IPS-15b (cell line): Measurements from ENCODE around the gene ATP2C2.
"Not testable (repeated sequence)": the region's sequence is repeated elsewhere in the genome, so short reads cannot be mapped to it uniquely, and the experiment has no call there.

ENCODE experiments used
- H3K27me3 ChIP-seq: one replicate; pipeline ENCODE4 v1.6.1; 2013; ENCODE audit warnings: low read length; ENCODE audit not compliant: control insufficient read depth, insufficient read depth
- H3K36me3 ChIP-seq: one replicate; pipeline ENCODE4 v1.6.1; 2013; ENCODE audit warnings: low read length; ENCODE audit not compliant: control insufficient read depth, insufficient read depth
- H3K4me1 ChIP-seq: one replicate; pipeline ENCODE4 v1.6.1; 2013; ENCODE audit warnings: mild to moderate bottlenecking, low read length; ENCODE audit not compliant: control insufficient read depth, insufficient read depth
- H3K4me3 ChIP-seq: one replicate; pipeline ENCODE4 v1.5.1; 2013; ENCODE audit warnings: low read depth, low read length
- H3K9ac ChIP-seq: one replicate; pipeline ENCODE4 v1.6.1; 2013; ENCODE audit warnings: low read depth, mild to moderate bottlenecking, low read length
- H3K9me3 ChIP-seq: one replicate; pipeline ENCODE4 v1.6.1; 2013; ENCODE audit warnings: mild to moderate bottlenecking, low read length; ENCODE audit not compliant: control insufficient read depth, insufficient read depth

ATP2C2 gene

DNA sequence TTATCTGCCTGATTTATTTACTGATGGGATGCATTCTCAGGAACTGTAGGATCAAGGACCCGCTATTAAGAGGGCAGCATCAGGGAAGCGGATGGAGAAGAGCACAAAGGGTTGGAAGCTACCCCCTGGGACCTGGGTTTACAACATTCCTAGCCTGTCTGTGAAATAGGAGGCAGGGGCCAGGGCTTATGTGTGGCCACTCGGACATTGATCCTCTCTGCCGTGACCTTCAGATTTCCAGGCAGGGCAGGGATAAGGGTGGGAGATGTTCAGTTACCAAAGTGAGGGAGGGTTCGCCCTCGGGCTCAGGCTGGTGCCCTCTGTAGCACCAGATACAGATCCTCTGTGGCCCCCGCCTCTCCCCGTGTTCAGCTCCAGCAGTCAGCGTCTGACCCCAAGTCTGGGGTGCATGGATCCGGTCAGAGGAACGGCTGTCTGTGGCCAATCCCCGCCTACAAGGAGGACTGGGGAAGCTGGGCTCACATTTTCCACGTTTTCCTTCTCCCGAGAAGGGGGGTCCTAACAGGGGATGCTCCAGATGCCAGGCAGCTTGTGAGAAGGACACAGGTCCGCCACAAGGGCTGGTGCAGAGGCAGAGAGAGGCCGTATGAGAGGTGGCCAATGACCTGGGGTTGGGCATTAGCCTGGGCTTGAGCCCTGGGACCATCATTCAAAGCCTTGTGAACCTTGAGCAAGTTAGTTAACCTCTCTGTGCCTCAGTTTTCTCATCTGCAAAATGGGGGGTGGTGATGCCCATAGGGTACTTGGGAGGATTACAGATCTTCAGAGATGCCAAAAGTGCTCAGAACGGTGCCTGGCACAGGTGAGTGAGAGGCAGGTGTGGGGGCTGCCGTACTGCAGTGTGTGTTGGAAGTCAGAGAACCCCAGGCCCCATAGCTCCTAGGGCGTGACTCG is 48.3 kb downstream of the ATP2C2 start:
- Histone ChIP-seq H3K9me3 (no peaks in the 10 kb centered on the region), H3K9ac (no peak overlapping the region), H3K27me3 (no peaks in the 10 kb centered on the region), H3K36me3 (no peaks in the 10 kb centered on the region), H3K4me1 (no peaks in the 10 kb centered on the region), H3K4me3 (no peak overlapping the region)

DNA sequence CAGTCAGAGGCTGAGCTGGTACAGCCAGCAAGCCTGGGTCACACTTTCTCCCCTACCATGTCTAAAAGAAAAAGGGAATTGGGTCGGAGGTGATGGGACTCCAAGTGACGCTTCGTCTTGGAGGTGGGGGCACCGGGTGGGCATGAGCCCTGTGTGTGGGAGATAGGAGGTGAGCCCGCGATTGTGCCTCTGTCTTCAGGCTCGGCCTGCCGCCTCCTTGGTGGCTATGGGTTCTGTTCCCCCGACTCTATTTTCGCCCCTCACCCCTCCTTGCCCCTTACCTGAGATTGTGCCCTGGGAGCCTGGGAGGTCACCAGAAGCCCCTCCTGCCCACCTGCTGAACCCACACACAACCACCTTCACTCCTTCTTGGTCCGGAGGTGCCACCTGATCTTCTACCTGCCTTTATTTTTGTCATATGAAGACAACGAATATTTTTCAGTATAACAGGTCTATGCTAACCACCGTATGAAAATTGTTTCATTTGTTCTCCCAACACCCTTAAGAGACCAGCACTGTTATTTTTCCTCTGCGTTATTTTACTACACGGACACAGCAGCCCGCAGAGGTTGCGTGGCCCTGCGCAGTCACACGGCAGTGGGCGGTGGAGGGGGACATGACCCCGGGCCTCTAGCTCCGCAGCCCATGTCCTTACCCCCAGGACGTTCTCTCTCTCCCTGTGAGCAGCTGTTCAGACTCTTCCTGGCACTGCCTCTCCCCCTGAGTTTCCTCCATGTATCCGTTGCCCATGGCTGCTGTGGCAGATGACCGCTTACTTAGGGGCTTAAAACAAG is 49.9 kb downstream of the ATP2C2 start:
- H3K36me3 ChIP-seq, result no peaks in the 10 kb centered on the region
- H3K27me3 ChIP-seq, result no peaks in the 10 kb centered on the region
- H3K4me3 ChIP-seq, result no peak overlapping the region
- no peaks in the 10 kb centered on the region for H3K4me1 ChIP-seq
- no peaks in the 10 kb centered on the region for H3K9me3 ChIP-seq
- H3K9ac ChIP-seq, result no peak overlapping the region

DNA sequence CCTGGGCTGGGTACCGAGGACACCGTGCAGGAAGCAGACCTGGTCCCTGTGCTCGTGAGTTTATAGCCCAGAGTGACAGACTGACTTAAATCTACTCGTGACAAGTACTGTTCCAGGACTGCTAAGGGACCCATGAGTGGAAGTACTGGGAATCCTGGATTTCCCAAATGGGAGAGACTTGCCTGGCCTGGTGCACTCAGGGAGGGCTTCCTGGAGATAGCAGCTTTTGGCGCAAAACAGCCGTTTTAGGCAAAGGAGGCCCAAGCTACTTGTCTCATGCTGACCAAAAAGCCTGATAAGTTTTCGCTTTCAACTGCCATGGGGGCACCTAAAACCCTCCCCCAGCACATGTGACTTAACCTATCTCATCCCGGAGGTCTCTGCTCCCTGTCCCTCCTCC is 51.4 kb downstream of the ATP2C2 start:
- Histone ChIP-seq H3K36me3 (no peaks in the 10 kb centered on the region), H3K9ac (no peak overlapping the region), H3K27me3 (no peaks in the 10 kb centered on the region), H3K4me1 (no peaks in the 10 kb centered on the region), H3K9me3 (no peaks in the 10 kb centered on the region), H3K4me3 (no peak overlapping the region)

DNA sequence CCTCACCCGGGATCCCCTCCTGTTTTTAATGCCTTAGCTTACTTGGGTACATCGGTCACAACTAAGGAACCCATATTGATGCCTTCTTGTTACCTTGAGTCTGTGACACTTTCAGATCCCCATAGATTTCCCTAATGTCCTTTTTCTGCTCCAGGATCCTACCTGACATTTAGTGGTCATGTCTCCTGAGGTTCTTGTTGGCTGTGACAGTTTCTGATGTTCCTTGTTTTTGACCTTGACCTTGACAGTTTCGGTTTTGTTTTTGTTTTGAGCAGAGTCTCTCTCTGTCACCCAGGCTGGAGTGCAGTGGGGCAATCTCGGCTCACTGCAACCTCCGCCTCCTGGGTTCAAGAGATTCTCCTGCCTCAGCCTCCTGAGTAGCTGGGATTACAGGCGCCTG is 52.2 kb downstream of the ATP2C2 start:
- H3K4me3 ChIP-seq, H3K9me3 ChIP-seq, H3K36me3 ChIP-seq, H3K27me3 ChIP-seq, H3K4me1 ChIP-seq, H3K9ac ChIP-seq: not testable (repeated sequence)

DNA sequence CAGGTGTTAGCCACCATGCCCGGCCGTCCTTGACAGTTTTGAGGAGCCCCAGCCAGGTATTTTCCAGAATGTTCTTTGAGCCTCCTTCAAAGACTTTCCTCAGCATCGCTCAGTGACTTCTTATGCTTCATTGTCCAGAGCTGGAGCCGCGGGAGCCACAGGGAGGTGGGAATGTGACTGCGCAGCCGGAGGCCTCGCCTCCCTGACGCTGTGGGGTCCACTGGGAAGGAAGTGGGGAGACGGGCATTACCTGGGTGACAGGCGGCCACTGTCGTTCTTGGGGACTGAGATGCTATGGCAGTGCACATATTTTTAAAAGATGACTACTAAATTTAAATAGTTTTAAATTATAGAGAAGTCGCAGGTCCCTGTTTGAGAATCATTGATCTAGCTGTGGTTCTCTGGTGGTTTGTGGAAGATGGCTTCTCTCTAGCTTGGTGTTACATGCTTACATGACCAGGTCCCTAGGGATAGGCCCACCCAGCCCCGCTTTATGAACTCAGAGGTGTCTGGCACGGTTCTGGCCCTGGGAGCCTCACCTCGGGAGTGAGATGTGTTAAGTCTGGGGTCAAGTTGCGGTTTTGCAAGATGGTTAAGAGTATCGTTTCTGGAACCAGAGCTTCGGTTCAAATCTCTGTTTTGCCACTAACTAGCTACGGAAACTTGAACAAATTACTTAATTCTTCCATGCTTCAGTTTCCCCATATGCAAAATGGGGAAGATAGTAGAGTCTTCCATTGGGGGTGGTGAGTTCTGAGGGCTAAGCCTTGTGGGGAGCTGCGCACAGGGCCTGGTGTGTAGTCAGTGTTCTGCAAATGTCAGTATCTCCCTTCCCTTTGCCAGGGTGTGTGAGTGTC is 53.0 kb downstream of the ATP2C2 start:
- H3K27me3 ChIP-seq, result no peaks in the 10 kb centered on the region
- H3K9ac ChIP-seq, result no peak overlapping the region
- no peak overlapping the region for H3K4me3 ChIP-seq
- H3K36me3 ChIP-seq, result no peaks in the 10 kb centered on the region
- no peaks in the 10 kb centered on the region for H3K4me1 ChIP-seq
- no peaks in the 10 kb centered on the region for H3K9me3 ChIP-seq

DNA sequence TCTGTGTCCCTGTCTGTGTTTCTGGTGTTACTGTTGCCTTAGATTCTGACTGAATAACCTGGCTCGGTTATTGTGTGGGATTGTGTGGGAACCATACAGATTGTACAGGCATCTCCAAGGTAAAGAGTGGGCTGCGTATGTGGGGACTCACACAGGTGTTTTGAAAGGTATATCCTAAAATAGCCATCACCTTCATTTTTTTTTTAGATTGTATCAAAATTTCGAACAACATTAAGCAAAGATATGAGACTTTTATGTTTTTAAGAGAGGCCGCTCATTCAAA is 53.5 kb downstream of the ATP2C2 start:
- Histone ChIP-seq H3K9ac (no peak overlapping the region), H3K4me3 (no peak overlapping the region), H3K36me3 (no peaks in the 10 kb centered on the region), H3K27me3 (no peaks in the 10 kb centered on the region), H3K4me1 (no peaks in the 10 kb centered on the region), H3K9me3 (no peaks in the 10 kb centered on the region)

DNA sequence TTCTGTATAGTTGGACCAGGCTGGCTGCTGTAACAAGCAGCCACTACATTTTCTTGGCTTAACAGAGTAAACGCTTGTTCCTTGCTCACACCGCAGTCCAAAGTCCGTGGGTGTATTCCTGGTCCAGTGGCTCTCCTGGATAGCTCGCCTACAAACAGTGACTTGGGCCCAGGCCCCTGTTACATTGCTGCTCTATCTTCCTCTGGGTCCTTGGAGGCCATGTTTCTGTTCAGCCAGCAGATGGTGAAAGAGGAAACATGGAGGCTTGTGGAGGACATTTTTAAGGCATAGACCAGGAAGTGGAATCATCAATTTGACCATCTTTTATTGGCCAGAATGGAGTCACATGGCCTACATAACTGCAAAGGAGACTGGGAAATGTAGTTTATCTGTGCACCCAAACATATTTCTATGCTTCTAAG is 55.1 kb downstream of the ATP2C2 start:
- H3K9me3 ChIP-seq, result no peaks in the 10 kb centered on the region
- H3K4me3 ChIP-seq, result no peak overlapping the region
- H3K9ac ChIP-seq, result no peak overlapping the region
- no peaks in the 10 kb centered on the region for H3K27me3 ChIP-seq
- H3K36me3 ChIP-seq, result no peaks in the 10 kb centered on the region
- H3K4me1 ChIP-seq, result no peaks in the 10 kb centered on the region

DNA sequence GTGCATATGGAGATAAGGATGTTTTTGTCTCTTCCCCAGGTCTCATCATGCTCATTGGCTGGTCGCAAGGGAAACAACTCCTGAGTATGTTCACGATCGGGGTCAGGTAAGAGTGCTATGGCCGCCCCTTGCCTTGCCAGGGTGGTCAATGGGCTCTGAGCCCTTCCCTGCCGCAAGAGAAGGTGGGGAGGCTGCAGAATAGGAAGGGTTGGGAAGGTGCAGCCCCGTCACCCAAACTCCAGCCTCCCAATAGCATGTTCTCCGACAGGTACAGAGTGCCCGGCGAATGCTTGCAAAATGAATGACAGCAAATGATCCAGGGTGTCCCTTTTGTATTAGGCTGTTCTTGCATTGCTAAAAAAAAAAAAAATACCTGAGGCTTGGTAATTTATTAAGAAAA is 57.4 kb downstream of the ATP2C2 start:
- H3K4me3 ChIP-seq, result no peak overlapping the region
- no peaks in the 10 kb centered on the region for H3K4me1 ChIP-seq
- H3K9me3 ChIP-seq, result no peaks in the 10 kb centered on the region
- H3K9ac ChIP-seq, result no peak overlapping the region
- no peaks in the 10 kb centered on the region for H3K27me3 ChIP-seq
- H3K36me3 ChIP-seq, result no peaks in the 10 kb centered on the region

DNA sequence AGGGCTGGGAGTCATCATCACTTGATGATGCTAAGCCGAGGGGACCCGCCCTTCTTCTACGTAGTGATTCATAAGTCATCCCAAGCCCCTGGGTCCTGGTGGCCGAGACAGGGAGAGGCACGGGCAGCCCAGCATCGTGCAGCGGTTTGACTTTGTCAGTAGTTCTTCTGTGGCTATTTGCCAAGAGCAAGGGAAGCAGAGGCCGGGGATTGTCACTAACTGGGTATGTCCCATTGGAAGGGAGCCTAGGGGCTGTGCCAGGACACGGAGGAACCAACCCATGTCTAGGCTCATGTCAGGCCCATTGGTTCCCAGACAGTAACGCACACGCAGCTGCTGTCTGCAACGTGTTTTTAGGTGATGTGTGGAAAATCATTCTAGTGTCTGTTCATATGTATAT is 58.5 kb downstream of the ATP2C2 start:
- Histone ChIP-seq H3K4me3 (no peak overlapping the region), H3K4me1 (no peaks in the 10 kb centered on the region), H3K9me3 (no peaks in the 10 kb centered on the region), H3K27me3 (no peaks in the 10 kb centered on the region), H3K36me3 (no peaks in the 10 kb centered on the region), H3K9ac (no peak overlapping the region)

DNA sequence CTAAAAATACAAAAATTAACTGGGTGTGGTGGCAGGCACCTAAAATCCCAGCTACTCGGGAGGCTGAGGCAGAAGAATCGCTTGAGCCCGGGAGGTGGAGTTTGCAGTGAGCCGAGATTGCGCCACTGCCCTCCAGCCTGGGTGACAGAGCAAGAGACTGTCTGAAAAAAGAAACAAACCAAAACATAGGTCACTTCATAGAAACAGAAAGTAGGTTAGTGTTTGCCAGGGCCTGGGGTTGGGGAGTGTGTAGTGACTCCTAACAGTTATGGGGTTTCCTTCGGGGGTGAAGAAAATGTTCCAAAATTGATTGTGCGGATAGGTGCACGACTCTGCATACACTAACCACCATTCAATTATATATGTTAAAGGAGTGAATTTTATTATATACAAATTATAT is 59.2 kb downstream of the ATP2C2 start:
- no peaks in the 10 kb centered on the region for H3K27me3 ChIP-seq
- no peak overlapping the region for H3K4me3 ChIP-seq
- H3K4me1 ChIP-seq, result no peaks in the 10 kb centered on the region
- no peaks in the 10 kb centered on the region for H3K9me3 ChIP-seq
- no peaks in the 10 kb centered on the region for H3K36me3 ChIP-seq
- no peak overlapping the region for H3K9ac ChIP-seq

DNA sequence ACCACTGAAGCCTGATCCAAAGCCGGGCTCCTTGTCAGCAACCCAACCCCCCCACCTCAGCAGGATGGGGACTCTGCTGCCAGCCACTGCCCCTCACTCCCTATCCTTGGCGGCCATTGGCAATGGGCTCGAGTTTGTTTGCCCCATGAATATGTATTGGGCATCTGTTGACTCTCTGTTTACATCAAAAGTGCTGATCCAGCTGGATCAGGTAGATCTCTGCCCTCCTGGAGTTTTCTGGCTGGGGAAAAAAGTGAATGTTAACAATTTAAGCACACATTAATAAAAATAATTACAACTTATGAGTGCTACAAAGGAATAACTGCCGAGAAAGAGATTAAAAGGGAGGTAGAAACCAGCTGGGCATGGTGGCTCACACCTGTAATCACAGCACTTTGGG is 62.5 kb downstream of the ATP2C2 start:
- Histone ChIP-seq H3K9ac (no peak overlapping the region), H3K4me3 (no peak overlapping the region), H3K36me3 (no peaks in the 10 kb centered on the region), H3K4me1 (no peaks in the 10 kb centered on the region), H3K27me3 (no peaks in the 10 kb centered on the region), H3K9me3 (no peaks in the 10 kb centered on the region)
